Stimulated activated CD4-positive, alpha-beta T cell treated with anti-CD3 and anti-CD28 coated beads, Interleukin-1b, Interleukin-23, amount 100 ng/mL, for 4 hours (primary cell): ENCODE measurements around the gene PPARA.
A peak's percentile ranks its signal among the peaks of the same experiment; 100 is the strongest.
"Not testable (repeated sequence)": the region's sequence is repeated elsewhere in the genome, so short reads cannot be mapped to it uniquely, and the experiment has no call there.

ENCODE experiments used
- DNase-seq, 2 donors: peaks; one replicate each; pipeline ENCODE4 v3.0.0-alpha.2; 2020; ENCODE audit warnings: low read depth in 2 of 2

Gene PPARA

DNA sequence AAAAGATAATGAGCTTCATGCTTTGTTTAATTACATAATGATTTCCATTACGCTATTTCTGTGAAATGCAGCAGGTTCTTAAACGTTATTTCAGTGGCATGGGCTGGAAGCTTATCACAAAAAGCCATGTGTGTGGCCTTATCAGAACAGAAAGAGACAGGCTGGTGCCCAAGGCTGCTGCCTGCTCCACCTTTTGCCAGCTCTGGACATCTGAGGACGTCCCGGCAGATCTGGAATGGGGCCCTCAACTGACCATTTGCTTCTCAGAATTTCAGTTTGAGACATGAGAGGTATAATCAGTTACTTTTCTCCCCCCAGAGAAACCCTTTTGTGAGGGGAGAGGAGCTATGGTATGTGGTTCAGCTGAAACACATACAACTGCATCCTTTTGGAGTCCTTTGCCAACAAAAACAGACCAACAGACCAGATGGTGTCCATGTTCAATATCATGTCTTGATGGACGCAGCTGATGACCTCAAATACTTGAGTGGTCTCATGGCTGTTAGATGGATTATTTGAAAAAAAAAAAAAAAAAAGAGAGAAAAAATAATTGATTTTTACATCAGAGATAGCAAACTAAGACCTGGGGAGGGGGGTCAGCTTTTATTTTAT is 91.2 kb downstream of the PPARA start:
- DNase-seq: no peak

DNA sequence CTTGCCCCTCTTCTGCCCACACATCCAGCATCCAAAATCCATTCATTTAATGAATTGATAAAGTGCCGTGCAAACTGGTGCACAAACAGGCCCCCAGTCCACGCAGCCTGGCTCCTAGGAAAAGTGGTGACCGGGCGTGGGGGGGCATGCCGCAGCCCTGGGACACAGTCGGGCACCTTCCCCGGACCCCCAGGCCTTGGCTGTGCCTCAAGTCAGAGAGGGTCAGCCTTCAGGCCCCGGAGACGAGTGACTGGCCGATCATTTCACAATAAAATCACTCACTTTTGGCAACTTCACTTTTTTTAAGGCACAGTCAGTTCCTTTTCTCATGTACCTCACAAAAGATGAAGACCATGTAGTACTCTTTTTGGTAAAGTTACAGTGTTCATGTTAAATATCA is 91.8 kb downstream of the PPARA start:
- no peak for DNase-seq

DNA sequence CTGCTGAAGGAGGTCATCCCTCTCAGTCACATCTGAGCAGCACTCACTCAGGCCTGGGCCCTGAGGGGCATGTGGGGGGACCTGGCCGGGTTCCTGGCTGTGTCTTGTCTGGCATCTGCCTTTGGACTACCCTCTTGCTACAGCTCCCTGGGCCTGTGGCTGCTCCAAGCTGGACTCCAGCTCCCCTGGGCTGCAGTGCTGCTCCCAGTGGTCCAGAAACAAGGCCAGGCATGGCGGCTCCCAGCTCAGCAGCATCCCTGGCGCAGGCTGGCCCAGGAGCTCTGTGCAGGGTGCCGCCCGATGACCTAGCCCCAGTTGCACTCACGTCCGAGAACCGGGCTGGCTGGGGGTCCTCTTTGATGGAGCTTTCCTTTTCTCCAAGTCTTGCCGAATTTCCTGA is 94.4 kb downstream of the PPARA start:
- DNase-seq: no peak

DNA sequence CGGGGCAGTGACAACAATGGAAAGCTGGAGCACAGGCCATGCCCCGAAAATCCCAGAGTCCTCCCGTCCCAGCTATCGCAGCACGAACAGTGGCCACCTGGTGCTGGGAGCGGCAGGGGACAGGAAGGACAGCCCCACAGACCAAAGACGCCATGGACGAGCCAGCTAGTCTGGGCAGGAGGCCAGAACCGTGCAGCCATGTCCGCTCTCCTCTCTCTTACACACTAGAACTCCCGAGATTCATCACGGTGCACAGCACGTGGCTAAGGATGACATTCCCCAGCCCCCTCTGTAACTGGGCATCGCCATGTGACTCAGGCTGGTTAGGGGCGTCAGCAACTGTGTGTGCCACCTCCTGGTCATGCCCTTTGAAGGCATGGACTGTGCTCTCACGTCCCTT is 95.2 kb downstream of the PPARA start:
- no peak for DNase-seq

DNA sequence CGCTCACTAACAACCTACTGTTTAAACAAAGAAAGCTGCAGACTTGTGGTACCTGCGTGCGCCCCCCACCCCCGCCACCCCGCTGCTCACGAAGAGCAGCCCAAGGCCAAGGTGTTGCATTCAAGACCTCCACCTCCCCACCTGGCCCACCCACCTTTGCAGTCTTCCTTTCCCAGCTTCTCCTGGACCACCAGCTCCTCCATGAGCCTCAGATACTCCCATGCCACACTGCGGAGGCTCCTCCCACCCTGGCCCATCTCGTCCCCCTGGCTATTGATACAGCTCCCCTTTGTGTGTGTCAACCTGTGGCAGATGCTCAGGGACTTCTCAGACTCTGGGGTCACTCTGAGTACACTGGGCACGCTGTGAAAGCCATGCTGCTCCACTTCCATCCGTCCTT is 95.9 kb downstream of the PPARA start:
- DNase-seq: no peak

DNA sequence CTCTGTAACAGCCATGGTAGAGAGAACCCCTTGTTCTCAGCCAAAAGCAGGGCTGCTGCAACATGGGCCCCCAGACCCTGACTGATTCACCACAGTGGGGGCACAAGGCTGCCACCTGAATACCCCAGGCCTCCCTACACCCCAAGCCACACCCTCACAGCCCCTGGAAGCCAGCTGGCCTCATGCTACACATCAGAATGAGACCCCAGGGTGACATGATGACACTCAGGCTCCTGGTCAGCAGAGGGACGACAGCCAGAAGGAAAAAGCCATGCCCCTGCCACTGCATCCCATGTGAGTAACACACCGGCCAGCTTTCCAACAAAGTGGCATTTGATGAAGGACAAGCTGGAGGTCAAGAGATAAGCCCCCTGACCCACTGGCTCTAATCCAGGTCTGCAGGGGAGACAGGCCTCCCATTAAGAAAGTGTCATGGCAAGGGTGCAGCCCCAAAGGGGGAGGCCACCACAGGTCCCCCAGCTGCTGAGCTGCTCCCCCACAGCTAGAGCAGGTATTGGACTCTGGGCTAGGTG is 97.2 kb downstream of the PPARA start:
- DNase-seq: no peak

DNA sequence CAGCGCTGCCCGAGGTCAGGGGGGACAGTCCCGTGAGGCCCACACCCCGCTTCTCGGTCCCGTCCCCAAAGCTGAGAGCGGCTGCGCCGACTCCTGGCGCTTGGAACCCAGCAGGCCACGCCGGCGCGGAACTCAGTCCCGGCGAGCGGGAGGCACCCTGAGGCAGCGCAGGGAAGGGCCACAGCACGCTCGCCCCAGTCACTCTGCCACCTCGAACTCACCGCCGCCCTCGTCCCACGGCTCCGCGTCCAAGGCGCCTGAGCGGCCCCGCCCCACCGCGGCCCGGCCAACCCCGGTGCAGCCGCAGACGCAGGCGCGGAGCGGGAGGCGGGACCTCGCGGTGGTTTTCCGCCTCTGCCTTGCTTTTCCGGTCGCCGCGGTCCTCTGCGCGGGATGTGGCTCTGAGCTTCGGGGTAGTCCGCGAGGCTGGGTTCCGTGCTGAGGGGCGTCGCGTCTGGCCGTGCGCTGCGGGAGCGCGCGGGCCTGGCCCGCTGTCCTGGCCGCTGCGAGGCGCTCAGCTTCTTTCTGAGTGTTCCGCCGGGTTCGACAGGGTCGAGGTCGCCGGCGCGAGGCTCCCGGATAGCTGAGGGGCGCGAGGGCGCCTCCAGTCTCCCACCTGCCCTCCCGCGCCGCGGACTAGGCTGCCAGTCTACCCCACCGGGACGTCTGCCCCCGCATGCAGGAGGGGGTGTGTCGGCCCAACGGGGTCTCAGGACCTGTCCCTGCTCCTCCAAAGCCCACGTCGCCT is 99.9 kb downstream of the PPARA start, which contains the start of gene CDPF1:
TSS of gene CDPF1 (minus strand) at position 259 of the 748 bp plus-strand sequence. CDS start 2,009 bp downstream, outside the sequence.
- peak; percentile 87 to 92 for DNase-seq

DNA sequence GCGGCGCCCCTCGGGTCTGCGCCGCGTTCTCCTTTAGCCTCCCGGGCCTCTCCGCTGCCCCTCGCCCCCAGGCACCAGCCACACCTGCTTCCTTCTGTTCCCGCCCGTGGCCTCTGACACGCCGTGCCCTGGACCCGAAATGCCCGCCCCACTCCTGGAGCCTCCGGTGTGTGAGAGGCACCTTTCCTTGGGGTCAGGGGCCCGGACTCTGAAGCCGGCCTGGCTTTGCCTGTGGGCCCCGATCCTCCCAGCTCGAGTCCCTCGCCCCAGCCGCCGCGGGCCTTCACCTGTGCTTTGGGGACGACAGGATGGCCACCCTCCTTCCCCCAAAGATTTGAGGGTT is 100.4 kb downstream of the PPARA start:
- peak in 1 of 2 donors; percentile 7 for DNase-seq

DNA sequence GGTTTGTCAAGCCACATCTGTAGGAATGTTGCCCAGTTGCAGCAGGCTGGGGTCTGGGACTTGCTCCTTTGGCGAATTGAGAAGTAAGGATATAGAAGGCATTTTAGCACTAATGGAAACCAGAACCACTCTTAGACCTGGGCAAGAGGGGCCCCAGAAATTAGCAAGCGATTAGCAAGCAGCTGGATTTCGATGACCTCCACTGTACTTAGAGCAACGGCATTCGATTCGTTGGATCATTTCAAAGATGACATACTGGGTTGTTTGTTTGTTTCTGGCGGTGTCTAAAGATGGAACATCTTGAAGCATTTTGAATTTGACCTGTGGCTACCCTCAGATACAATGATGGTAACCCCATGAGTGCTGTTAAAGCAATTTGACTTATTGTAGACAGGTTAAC is 100.9 kb downstream of the PPARA start:
- no peak for DNase-seq

DNA sequence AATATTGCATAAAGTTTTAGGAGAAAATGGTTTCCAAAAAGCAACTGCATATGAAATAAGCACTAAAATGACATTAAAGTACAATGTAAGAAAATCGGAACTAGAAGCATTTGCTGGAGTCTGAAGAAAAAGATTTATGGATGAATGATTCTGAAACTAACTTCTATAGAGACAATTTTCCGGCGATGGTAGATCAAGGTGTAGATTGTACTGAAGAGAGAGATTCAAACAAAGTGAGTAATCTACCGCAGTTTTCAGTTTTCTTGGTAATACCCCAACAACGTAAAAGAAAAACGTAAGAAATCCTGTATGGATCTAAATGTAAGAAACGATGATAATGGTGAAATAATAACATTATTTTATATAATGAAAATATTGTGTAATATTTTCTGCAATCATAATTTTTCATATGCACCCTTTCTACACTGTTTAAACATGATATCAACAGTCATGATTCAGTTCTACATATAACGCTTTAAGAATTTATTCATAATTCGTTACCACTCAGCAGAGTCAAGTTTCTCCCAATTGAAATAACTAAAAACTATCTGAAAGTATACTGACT is 101.6 kb downstream of the PPARA start:
- DNase-seq: no peak

DNA sequence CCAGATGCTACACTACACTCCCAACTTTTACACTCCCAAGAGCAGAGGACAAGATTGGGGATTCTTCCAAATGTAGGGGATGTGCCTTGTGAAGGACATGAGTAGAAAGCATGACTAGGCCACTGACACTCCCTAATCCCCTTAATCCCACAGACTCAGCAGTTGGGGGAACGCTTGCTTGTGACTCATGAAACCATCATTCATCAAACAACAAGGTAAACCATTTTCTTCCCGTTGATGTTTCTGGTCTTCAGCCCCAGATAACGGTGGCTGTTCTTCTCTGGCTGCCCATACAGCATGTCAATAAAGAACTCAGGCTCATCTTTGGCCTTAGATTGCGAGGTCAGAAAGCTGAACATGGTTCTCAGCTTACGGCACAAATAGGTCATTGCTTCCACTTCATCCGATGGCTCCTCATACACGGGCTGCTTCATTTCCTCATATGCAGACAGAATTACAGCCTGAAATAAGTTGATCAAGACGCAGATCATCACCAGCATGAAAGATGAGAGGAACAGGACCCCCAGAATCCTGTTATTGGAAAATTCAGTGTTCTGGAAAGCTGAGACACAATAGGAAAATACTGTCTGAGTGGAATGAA is 106.1 kb downstream of the PPARA start:
- no peak for DNase-seq

DNA sequence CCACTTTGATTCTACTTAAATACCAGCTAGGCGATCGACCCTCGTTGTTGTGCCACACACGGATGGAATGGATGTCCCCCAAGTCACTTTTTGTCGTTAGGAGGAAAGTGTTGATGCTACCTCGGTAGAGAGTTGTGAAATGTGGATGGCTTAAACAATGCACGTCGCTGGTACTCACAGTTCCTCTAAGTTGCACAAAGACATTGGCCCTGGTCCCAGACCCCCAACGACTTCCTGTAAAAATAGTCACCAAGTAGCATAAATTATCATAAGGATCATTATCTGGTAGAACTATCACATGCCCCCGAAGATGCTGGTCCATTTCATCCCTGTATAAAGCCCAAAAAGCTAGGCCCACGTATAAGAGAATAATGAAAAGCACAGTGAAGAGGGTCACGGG is 109.0 kb downstream of the PPARA start:
- no peak for DNase-seq

DNA sequence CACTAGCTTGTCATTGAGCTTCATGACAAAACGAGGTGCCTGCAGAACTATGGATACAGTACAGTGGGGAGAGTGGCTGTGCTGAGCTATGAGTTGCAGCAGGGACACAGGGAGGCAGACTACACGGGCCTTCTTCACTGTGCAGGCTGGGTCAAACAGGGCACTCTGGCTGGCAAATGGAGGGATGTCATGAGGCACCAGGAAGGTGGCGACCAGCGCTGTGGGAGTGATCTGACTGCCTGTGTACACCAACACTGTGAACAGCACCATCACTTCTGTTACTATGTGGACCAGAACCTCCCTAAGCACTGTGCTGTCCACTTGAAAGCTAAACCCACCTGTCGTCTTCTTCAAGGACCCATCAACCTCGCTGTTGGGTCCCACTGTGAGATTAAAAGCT is 109.7 kb downstream of the PPARA start:
- DNase-seq: no peak

DNA sequence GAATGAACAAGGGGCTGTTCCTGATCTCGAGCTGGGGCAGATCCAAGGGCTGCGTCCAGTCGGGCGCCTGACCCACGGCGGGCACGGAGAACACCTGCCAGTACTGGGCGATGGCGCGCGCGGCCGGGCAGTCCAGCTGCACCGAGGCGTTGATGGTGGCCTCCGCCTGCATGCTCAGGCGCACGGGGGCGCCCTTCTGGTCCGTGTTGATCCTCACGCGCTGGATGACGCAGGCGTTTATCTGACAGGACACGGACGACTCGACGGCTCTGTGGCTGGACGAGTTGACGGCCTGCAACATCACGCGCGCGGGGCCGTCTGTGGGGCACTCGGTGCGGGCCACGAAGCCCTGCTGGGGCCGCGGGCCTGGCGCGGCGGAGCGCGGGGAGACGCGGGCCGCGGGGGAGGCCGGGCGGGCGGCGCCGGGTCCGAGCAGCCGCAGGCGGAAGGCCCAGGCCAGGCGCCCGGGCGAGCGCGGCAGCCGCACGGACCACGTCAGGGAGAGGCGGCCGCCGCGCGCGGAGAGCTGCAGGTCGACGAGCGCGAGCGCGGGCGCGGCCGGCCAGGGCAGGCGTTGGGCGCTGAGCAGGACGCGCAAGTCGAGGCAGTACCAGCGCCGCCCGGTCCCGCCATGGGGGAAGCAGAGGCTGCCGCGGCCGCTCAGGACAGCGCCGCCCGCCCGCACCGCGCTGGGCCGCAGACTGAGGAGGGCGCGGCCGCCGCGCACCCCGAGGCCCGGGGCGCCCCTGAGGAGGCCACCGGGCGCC is 112.3 kb downstream of the PPARA start:
- DNase-seq: peak in 1 of 2 donors; percentile 5

DNA sequence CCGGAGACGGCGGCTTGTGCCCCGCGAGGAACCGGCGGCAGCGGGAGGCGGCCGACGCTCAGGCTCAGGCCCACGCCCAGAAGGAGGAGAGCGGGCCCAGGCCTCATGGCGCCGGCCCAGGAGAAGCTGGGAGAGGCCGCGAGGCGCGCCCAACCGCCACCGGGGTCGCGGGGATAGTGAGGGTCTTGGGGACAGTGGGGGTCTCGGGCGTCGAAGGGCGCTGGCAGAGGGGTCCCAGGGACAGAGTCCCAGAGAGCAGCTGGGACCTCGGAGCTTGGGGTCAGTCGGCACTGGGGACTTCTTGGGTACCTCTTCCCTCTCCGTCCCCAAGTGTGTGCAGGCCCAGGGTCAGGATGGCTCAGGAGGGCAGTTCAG is 112.9 kb downstream of the PPARA start, which contains the start of gene PKDREJ:
TSS of gene PKDREJ (minus strand) at position 128 of the 375 bp plus-strand sequence. CDS start at position 107, 21 bp downstream.
- no peak for DNase-seq

DNA sequence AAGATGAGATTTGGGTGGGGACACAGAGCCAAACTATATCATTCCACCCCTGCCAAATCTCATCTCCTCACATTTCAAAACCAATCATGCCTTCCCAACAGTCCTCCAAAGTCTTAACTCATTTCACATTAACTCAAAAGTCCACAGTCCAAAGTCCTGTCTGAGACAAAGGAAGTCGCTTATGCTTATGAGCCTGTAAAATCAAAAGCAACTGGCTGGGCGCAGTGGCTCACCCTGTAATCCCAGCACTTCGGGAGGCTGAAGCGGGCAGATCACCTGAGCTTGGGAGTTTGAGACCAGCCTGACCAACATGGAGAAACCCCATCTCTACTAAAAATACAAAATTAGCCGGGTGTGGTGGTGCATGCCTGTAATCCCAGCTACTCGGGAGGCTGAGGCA is 114.2 kb downstream of the PPARA start:
- not testable (repeated sequence) for DNase-seq

DNA sequence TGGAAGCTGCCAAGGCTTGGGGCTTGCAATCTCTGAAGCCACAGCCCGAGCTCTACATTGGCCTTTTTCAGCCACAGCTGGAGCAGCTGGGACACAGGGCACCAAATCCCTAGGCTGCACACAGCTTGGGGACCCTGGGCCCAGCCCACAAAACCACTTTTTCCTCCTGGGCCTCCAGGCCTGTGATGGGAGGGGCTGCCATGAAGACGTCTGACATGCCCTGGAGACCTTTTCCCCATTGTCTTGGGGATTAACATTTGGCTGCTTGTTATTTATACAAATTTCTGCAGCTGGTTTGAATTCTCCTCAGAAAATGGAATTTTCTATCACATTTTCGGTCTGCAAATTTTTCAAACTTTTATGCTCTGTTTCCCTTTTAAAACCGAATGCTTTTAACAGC is 115.3 kb downstream of the PPARA start:
- not testable (repeated sequence) for DNase-seq

DNA sequence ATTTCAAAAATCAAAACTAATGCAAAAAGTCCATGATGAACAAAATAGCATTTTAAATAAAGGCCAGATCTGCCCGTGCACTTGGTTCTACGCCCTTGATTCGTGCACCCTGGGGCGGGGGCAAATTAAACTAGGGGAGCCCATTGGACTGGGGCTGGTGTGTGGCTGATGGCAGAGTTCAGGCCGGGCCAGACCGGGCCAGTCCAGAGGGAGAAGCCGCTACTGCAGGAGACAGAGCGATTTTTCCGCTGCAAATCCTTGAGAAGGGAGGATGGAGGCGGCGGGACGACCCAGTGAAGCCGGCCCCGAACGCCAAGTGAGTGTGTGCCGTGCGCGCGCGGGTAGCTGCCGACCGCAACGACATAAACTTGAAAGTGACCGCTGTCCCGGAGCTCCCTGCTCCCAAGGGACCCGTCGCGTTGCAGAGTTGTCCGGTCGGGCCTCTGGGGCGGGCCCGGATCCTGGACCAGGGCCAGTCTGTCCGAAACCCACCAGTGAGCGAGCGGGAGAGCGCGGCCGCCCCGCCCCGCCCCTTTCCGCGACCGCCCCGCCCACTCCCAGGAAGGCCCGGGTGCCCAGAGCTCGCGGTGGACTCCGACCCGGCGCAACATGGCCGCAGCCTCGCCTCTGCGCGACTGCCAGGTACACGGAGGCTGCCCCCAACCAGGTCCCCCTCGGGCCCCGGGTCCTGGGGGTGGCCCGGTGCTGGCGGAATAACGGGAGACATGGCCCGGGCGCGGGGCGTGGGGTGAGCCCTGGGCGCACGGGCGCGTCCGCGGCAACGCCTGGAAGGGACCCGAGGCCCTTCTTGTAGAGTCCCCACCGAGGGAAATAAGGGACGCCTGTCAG is 117.3 kb downstream of the PPARA start, which contains the start of gene TTC38:
TSS of gene TTC38 (plus strand) at position 578 of the 849 bp plus-strand sequence. CDS start at position 610, 32 bp downstream.
- peak; percentile 25 to 41 for DNase-seq

DNA sequence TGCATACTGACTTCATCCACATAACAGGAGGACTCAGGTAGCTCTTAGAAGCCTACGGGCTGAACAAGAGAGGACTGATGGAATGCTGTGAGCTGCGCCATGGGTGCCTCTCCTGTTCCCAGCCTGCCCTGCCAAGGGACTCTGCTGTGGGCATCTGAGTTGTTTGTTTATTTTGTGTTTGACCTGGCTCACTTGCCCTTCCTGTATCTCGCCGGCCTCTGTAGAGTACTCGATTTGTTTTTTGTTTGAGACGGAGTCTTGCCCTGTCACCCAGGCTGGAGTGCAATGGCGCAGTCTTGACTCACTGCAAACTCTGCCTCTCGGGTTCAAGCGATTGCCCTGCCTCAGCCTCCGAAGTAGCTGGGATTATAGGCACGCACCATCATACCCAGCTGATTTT is 119.2 kb downstream of the PPARA start:
- no peak for DNase-seq

DNA sequence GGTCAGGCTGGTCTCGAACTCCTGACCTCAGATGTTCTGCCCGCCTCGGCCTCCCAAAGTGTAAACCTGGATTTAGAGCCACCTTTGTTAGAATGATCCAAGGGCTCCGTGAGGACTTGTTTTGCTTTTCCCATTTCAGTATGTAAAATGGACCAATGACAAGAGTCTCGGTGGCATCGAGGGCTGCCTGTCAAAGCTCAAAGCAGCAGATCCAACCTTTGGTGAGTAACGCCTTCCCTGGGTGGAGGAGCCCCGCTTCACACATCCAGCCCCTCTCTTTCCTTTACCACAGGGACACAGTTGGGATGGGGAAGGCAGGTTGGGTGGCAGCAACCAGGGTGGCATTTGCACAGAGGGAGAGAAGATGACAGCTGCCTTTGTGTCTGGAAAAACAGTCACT is 121.9 kb downstream of the PPARA start:
- no peak for DNase-seq
